ENCODE data around the gene INTS1.

- TF ChIP-seq TAF1 (IDR thresholded peaks at IDR 0.05; ENCODE audit: borderline replicate concordance, insufficient read depth, low read length) (no peak), REST (IDR thresholded peaks at IDR 0.05; ENCODE audit: insufficient read depth in 1 of 2, low read depth in 2 of 2, low read length in 2 of 2) (no peak)
These were observed 59.8 kb downstream of the INTS1 start for GRCh38 chr7:1444214-1444924.

Data from PFSK-1 (cell line).